HG03342 (cell line): Measurements from ENCODE around the gene VWA3B.
"Not testable (repeated sequence)": the region's sequence is repeated elsewhere in the genome, so short reads cannot be mapped to it uniquely, and the experiment has no call there.

Source experiments
- ATAC-seq: cut with Tn5 transposase; IDR thresholded peaks from one replicate; pipeline ENCODE4 v1.9.1; 2021; ENCODE audit warnings: mild to moderate bottlenecking, moderate library complexity; ENCODE audit not compliant: unreplicated experiment

VWA3B gene

DNA sequence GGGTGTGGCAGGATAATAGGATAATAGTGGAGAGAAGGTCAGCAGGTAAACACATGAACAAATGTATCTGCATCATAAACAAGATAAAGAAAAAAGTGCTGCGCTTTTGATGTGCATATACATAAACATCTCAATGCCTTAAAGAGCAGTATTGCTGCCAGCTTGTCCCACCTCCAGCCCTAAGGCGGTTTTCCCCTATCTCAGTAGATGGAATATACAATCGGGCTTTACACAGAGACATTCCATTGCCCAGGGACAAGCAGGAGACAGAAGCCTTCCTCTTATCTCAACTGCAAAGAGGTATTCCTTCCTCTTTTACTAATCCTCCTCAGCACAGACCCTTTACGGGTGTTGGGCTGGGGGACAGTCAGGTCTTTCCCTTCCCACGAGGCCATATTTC is 43.1 kb downstream of the VWA3B start:
- not testable (repeated sequence) for ATAC-seq

DNA sequence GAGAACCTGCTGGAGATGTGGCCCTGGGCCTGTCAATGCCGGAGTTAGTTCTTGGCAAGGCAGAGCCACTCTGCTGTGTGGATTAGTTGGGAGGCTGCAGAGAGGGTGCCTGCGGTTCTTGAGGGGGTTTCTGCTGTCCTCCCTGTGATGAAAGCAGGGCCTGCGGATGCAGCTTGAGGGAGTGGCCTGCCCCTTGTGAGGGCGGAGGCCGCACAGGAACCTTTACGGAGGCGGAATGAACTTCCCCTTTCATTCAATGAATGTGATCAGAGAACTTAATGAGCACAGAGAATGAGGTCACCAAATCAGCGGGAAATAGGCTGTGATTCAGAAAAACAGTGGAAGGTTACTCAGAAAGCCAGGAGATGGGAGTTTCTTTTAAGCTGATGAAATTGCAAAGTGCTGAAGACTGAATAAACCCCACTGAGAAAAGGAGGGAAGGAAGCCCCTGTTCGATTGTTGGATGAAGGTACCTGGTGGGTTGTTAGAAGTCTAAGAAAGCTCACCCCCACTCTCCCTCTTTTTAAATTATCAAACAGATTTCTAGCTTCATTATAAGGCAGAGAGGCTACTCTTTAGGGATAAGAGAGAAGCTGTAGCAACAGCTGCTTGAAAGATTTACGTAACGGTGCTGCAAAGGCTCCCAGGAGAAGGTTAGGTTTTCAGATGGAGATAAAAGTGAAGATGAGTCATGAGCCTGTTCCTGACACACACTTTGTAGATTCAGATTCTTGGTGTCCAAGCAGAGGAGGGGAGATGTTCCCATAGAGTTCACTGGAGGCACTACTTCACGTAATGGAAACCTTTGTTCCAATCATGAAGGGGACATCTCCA is 47.4 kb downstream of the VWA3B start:
- peak; percentile 82 for ATAC-seq

- ATAC-seq, result no peak
Observed at GRCh38 chr2:98137196-98137595, 50.2 kb downstream of the VWA3B start.

DNA sequence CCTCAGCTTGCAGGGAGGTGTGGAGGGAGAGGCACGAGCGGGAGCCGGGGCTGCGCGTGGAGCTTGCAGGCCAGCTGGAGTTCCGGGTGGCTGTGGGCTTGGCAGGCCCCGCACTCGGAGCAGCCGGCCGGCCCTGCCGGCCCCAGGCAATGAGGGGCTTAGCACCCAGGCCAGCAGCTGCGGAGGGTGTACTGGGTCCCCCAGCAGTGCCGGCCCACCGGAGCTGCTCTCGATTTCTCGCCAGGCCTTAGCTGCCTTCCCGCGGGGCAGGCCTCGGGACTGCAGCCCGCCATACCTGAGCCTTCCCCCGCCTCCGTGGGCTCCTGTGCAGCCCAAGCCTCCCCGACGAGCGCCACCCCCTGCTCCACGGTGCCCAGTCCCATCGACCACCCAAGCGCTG is 52.0 kb downstream of the VWA3B start:
- not testable (repeated sequence) for ATAC-seq

DNA sequence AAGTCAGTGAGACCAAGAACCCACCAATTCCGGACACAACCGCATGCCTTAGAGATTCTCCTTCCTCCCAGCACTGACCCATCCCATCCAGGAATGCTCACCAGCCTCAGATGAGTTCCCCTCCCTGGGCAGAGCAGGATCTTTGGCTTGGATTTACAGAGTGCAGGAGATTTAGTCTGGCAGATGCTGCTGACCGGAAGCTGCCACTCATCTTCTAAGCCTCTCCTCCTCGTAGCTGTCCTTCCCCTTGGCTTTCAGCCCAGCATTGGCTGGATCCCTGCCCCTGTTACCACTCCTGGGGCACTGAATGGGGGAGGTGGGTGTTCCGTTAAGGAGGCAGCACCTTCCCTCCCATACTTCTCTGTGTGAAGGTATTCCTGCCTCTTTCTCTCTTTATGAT is 53.2 kb downstream of the VWA3B start:
- ATAC-seq, result no peak

DNA sequence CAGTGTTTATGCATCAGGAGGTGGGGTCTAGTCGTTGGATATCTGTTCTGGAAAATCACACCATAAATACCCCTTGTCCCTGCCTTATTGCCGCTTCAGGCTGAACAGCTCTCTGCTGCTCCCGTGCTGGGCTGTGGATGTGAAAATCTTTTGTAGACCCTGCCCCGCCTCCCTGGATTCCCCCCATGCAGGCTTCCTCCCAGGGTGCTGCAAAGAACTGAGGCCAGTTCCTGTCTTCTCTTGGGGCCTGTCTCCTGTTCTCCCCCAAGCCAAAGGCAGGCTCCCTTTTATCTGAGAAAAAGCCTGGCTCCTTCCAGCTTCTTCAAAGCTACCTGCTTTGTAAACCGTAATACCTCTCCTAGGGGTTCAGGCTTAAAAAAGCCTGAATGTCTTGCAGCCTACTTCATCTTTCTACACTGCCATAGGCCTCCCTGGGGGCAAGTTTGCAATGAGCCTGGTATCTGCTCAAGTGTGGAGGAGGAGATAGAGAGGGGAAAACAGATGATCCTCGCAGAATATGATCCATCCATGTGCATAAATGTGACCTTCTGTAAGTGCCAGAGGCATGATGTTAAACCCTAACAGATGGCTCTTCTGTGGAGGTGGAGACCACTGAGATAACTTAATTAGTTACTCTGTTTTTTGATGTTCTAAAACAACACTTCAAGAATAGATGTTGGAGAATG is 55.3 kb downstream of the VWA3B start:
- ATAC-seq, result no peak

GRCh38 chr2:98145070-98145469 is 58.1 kb downstream of the VWA3B start:
- ATAC-seq, result no peak

- not testable (repeated sequence) for ATAC-seq
Observed at GRCh38 chr2:98147900-98148299, 60.9 kb downstream of the VWA3B start.

DNA sequence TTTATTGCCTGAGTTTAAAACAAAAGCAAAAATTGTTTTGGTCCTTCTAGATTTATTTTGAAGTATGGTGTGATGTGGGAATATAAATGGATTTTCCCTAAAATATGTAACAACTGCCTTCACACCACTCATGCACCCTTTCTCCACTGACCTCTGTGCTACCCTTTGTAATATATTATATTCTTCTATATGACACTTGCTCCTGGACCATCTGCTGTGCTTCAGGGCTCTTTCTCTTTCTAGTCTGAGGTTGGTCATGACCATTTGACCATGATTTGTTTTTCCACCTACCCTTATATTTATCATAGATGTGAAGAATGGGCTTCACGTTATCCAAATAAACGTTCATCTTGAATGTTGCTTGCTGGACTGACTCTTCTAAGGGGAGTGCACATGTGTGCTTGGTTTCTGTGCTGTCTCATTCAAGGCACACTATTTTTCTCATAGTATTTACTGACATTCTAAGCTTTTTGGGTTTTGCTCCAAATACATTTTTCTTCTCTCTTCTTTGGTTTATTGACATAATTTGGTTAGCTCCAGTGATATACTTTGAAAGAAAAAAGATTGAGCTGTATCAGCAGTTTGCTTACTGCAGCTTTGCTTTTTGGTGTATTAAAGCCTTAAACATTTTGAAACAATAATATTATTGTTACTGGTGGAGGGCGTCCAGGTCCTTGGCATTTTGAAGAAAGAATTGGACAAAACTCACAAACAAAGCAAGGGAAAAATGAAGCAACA is 61.8 kb downstream of the VWA3B start:
- no peak for ATAC-seq

DNA sequence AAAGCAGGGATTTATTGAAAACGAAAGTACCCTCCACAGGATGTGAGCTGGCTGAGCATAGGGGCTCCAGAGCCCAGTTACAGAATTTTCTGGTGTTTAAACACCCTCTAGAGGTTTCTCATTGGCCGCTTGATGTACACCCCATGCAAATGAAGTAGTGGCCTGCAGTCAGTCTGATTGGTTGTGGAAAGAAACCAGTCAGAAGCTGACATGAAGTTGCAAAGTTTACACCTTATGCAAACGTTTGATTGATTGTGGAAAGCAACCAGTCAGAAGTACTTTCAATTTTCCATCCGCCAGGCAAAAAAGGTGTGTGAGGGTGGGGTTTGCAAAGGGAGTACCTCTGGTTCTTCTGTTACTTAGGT is 62.3 kb downstream of the VWA3B start:
- ATAC-seq, result no peak

DNA sequence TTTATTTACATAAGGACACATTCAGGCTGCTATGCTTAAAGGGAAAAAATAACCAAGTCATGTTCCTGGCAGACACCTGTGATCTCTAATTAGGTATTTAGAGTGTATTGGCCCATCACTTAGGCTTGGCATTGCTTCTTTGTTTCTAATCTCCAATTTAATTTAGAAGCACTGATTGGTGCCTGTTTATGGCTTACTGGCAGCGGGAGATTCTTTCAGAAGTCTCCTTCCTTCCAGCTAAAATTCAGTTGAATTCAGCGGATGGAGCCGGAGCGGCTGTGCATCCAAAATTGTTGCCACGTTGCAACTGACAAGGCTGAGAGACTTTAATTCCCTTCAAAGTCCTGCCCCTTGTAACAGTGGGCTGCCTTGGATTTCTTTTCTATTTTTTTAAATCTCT is 66.5 kb downstream of the VWA3B start:
- no peak for ATAC-seq

DNA sequence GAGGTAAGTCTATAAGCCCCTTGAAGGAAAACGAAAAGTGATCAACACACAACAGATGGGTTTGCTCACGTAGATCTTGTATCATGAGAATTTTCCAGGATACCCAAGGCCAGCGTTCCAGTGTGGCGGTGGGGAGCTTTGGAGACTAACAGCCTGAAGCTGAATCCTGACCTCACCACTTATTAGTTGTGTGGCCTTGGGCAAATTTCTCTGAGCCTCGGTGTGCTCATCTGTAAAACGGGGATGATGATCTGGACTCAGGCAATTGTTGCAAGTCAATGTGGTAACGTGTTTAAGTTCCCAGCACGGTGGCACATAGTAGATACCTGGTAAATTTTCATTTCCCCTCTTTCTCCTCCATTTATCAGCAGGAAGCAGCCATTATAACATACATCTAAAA is 68.3 kb downstream of the VWA3B start:
- ATAC-seq, result no peak

DNA sequence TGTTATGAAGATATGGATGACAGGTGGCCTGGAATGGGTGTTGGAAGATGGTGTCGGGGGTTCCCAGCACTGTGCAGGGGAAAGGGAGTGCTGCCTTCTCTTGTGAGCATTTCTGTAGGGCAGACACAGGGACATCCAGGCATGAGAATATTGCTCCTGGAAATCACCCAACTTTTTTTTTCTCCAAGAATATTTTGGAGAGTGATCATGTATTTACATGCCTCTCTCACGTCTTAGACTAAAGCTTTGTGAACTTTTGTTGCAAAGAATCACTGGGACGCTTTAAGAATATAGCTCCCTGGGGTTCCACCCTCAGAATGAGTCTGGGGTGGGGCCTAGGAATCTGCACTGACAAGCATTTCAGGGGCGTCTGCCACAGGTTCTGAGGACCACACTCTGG is 68.7 kb downstream of the VWA3B start:
- no peak for ATAC-seq

- ATAC-seq, result no peak
Observed at GRCh38 chr2:98156304-98156703, 69.3 kb downstream of the VWA3B start.

GRCh38 chr2:98157557-98157956 is 70.6 kb downstream of the VWA3B start:
- ATAC-seq, result no peak

- ATAC-seq, result no peak
Observed at GRCh38 chr2:98158305-98158704, 71.3 kb downstream of the VWA3B start.

- ATAC-seq, result no peak
Observed at GRCh38 chr2:98160554-98160953, 73.6 kb downstream of the VWA3B start.

DNA sequence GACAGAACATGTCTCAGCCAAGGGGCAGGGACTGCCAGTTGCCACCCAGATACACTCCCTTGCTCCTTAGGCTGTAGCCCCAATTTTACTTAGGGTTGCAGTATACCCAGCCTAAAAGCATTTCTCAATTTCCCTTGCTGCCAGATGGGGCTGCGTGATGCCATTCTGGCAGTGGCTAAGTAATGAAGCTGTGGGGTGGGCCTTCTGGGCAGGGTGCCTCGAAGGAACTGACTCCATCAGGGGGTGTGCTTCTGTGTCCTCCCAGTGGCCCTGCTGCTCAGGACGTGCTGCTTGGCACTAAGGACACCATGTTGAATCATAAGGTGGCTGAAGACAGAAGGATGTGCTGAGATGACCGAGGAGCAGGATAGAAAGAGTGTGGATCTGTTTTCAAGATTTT is 74.2 kb downstream of the VWA3B start:
- ATAC-seq, result no peak

GRCh38 chr2:98164256-98164655 is 77.3 kb downstream of the VWA3B start:
- no peak for ATAC-seq

DNA sequence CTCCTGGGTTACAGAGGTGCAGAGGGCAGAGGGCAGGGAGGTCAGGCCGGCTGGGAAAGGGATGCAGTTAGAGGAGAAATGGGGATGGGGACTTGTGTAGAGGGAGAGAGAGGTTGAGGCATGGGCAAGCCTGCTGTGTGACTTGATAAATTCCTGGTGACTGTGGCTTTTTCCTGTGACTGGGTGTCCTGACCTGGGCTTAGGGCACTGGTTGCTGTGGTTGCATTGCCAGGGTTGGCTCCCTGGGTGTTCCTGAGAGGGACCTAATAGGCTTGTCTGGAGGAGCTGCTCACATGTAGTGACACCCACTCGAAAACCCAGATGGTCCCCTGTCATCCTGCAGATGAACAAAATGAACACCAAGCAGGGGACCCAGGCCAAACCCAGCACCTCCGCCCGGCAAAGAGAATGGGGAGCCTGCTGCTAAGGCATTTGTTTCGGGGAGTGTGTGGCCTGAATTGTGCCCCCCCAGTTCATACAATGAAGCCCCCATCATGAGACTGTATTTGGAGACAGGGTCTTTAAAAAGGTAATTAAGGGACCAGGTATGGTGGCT is 78.6 kb downstream of the VWA3B start:
- no peak for ATAC-seq

DNA sequence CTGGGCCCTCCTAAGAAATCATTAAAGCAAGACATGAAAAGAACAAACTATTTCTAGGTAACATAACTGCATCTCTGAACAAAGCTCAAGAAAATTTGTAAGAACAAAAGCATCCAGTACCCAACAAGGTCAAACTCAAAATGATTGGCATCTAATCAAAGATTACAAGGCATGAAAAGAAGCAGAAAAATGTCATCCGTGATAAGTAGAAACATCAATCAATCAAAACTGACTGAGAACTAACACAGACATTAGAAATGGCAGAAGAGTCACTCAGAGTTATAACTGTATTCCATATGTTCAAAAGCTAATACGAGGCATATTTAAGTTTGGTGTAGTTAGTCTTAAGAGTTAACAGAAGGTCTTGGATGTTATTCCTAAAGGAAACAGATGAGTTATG is 80.9 kb downstream of the VWA3B start:
- no peak for ATAC-seq

DNA sequence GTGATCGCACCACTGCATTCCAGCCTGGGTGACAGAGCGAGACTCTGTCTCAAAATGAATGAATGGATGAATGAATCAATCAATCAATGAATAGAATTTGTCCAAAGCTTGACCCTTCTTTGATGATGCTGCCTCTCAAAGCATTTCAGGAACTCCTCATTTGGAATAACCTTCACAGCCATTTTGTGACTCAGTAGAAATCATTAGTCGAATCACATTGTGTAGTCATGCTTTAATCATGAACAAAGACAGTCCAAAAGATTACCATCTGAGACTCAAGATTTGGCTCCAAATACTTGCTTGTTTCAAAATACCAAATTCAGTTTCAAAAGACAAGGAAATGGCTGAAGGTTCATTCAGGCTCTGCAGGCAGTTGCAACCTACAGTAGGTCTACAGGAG is 83.1 kb downstream of the VWA3B start:
- ATAC-seq, result no peak
